HG03565 (cell line): ENCODE results near the gene CYB5D1.
"Not testable (repeated sequence)": the region's sequence is repeated elsewhere in the genome, so short reads cannot be mapped to it uniquely, and the experiment has no call there.

ENCODE experiments used
- ATAC-seq: cut with Tn5 transposase; IDR thresholded peaks from one replicate; pipeline ENCODE4 v1.9.1; 2021; ENCODE audit warnings: mild to moderate bottlenecking, moderate library complexity; ENCODE audit not compliant: unreplicated experiment

Gene CYB5D1

GRCh38 chr17:7856011-7856810, 1.6 kb upstream of the CYB5D1 start:
- ATAC-seq = no peak

DNA sequence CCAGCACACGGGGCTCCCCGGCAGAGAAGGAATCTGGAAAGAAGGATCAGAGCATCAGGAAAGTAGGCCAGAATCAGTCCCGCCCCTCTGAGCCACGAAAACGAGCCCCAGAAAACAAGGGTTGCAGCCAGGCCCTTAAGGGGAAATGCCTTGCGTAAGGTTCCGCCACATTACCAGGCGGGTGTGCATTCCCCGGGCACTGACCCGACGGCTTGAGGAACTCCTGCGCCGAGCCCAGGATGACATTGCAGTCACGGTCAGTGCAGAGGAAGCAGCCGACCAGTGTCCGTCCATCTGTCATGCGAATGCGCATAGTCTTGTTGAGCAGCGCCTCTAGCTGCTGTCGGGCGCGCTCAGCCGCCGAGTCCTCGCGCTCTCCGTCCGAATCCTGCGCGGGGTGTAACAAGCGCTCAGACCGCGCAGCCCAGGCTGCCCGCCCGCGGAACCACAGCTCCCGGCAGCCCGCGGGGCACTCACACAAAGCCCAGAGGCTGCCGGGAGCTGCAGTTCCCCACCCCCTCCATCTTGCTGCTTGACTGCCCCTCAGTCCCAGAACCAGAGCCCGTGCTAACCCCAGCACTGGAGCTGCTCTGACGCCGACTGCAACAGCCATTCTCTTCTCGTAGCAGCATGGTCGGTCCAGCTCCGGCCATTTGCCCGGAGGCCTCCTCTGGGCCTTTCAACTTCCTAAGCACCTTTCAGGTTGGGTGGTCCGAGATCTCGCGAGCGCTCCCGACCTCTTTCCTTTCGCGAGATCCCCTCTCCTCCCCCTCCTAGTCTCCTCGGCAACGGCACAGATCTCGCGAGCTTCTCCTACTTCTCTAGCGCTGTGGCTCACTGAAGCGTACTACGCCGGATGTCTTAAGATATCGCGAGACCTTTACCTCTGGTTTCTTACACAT, 741 bp upstream of the CYB5D1 start, which contains the start of gene NAA38:
Gene NAA38 (minus strand): TSS at position 749 of the 902 bp plus-strand sequence. CDS start 96 bp downstream, at position 653.
- ATAC-seq = peak; percentile 60

- no peak for ATAC-seq
Measured at GRCh38 chr17:7858522-7858810, 663 bp downstream of the CYB5D1 start.

DNA sequence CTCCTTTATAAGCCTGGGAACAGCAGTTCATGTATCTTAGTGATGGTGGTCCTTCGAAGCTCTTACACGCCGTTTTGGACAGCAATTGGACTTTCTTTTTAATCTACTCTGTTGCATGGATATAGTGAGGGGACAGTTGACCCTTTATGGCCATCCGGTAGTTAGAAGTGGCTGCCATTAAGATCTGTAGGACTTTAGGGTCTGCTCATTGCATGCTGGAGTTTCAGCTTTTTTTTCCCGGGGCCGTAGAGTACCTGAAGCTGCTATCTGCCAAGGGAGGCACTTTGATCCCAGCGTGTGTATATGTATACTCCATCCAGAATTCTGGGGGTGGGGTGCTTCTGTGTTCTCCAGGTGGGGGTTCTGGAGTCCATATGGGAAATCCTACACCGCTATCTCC, 1.2 kb downstream of the CYB5D1 start:
- no peak for ATAC-seq

GRCh38 chr17:7862692-7863437, 5.1 kb downstream of the CYB5D1 start:
- no peak for ATAC-seq

DNA sequence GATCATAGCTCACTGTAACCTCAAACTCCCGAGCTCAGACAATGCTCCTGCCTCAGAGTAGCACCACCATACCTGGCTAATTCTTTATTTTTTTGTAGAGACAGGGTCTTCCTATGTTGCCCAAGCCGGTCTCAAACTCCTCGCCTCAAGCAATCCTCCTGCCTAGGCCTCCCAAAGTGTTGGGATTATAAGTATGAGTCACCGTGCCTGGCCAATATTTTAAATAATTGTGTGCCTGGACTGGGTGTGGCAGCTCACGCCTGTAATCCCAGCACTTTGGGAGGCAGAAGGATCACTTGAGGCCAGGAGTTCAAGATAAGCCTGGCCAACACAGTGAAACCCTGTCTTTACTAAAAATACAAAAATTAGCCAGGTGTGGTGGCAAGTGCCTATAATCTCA, 6.6 kb downstream of the CYB5D1 start:
- not testable (repeated sequence) for ATAC-seq

- no peak for ATAC-seq
Measured at GRCh38 chr17:7864995-7865650, 7.3 kb downstream of the CYB5D1 start.

- ATAC-seq = no peak
Measured at GRCh38 chr17:7867881-7868329, 10.1 kb downstream of the CYB5D1 start.

DNA sequence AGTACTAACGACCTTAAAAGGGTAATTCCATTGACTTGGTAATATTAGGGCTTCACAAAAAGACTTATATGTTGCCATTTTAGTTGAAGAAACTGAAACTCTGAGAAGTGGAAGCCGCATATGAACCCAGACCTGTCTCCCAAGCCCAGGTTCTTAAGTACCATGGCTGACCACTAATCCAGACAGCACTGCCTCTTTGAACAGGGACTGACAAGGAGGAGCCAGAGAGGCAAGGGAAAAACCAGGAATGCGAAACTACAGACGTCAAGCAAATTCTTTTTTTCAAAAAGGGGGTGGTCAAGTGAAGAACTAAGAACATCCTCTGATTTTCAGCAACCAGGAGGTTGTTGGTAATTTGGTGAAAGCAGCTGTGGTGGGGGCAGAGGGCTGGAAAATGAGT, 15.2 kb downstream of the CYB5D1 start:
- no peak for ATAC-seq

DNA sequence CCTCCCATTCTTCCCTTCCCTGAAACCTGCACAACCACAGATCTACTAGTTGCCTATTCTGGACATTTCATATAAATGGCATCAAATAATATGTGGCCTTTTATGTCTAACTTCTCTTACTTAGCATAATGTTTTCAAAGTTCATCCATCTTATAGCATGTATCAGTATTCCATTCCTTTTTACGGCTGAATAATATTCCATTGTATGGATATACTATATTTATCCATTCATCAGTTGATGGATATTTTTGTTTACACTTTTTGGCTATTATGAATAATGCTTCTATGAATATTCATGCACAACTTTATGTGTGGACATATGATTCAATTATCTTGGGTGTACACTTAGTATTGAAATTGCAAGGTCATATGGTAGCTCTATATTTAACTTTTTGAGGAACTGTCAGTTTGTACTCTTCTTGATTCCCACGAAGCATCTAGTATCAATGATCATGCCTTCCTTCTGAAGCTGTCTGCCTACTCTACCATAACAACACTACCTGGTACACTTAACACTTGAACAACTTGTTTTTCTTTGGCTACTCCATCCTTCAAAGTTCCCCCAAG, 18.1 kb downstream of the CYB5D1 start:
- no peak for ATAC-seq

DNA sequence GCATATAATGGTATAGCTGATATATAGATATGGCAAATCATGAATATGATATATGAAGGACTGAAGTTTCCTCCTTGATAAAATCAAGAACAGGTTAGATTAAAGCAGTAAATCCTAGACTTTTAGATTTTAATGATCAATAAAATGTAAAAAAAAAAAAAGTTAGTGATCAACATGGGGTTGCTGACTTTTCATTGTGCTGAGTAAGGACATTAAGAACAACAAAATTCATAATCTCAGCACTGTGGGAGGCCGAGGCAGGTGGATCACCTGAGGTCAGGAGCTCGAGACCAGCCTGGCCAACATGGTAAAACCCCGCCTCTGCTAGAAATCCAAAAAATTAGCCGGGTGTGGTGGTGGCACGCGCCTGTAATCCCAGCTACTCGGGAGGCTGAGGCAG, 20.4 kb downstream of the CYB5D1 start:
- ATAC-seq = no peak

DNA sequence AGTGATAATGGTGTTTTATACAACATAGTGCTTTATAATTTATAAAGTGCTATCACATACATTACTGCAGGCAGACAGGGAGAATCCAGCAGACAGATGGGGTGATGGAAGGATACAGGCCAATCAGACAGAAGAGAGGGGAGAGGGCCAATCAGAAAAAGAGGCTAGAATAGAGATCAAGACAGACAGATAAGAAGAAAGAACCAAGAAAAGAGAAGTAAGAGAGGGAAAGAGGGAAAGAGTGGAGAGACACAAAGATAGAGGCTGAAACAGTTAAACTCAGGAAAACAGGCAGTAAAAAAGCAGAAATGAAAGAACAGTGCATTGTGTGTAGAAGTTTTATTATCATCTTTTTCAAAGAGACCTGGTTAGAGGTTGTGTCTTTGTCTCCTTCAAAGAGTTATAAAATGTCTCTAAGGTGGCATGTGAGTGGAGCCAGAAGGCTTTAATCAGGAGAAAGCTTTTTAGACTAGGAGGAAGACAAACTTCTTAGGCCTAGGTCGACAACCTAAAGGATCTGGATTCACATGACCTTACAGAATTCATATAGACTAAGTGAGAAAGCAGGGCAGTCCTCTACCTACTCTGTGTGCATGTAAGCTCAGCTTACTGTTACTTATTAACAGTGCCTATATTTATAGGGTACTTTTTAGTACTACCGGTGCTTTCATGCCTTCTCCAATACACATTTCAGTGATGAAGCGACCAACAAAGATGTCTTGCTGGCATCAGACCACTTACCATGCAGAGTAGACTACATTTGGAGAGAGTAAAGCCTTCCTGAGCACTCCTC, 22.5 kb downstream of the CYB5D1 start:
- ATAC-seq = no peak

GRCh38 chr17:7881276-7882054, 23.7 kb downstream of the CYB5D1 start:
- ATAC-seq = no peak

- ATAC-seq = no peak
Measured at GRCh38 chr17:7882068-7882467, 24.3 kb downstream of the CYB5D1 start.

GRCh38 chr17:7882629-7883028, 24.8 kb downstream of the CYB5D1 start:
- ATAC-seq = no peak

DNA sequence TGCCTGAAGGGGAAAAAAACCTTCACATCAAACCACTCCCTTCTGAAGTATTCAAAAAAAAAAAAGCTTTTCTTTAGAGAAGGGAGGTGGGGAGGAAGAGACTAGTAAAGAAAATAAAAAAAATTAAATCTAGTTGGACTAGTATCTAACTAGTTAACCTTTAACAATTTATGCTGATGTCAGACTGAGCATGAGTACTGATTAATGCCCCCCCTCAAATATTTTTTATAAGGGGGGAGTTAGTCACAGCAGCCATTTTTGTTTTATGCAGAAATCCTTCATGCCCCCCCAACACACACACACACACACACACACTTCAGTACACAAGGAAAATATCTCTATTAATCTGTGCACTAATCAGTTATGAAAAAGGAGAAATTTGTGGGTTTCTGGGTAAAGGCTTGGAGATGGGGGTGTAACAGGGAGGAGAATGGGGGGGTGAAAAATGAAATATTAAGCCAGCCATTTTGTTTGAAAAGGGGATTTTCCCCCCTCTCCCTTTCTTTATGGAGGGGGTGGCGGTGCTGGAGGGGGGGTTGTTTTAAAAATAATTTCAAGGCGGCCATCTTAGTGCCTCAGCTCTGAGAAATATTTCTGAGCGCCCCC, 26.1 kb downstream of the CYB5D1 start:
- ATAC-seq = no peak

GRCh38 chr17:7884581-7885366, 27.0 kb downstream of the CYB5D1 start:
- ATAC-seq = no peak
